Measurements from ENCODE around the gene FER. TPM values are rescaled to one million over a fixed set of nuclear protein-coding genes. Genes with fewer than 3 reads are reported as not detected.

Gene FER
- total and polyA plus RNA-seq, 8 donors: 1.4 to 15.3 (median 6.2) TPM

GRCh38 chr5:108749128-108749861 lies 1.6 kb downstream of the FER start:
- 1 to 3% methylated on average over 27 to 39 of the region's 40 CpGs for WGBS, 2 donors
- H3K36me3 ChIP-seq: no peaks in the 10 kb centered on the region
- peak overlapping the region; percentile 96 to 99 (median 97) for H3K27ac ChIP-seq
- H3K4me1 ChIP-seq: peaks cover 0 to 5% (median 0%) of the 10 kb centered on the region in 3 donors
- H3K4me3 ChIP-seq: peak overlapping the region; percentile 80 to 97 (median 94)
- peak in 1 of 4 donors; percentile 1 for TF ChIP-seq CTCF (IDR thresholded peaks at IDR 0.05)
- no peaks in the 10 kb centered on the region for H3K9me3 ChIP-seq
- intact Hi-C loops (cut with DNase I): no loop called here
- H3K27me3 ChIP-seq: no peaks in the 10 kb centered on the region
- DNase-seq (peak in 3 of 6 donors; percentile 60 to 82 (median 79)), FAIRE-seq (no peak), ATAC-seq (peak; percentile 25 to 45 (median 42))

- Histone ChIP-seq H3K9me3 (no peaks in the 10 kb centered on the region), H3K4me3 (no peak overlapping the region), H3K27me3 (no peaks in the 10 kb centered on the region), H3K27ac (no peak overlapping the region), H3K36me3 (no peaks in the 10 kb centered on the region), H3K4me1 (no peaks in the 10 kb centered on the region)
- FAIRE-seq (no peak), DNase-seq (no peak), ATAC-seq (no peak)
- 60 to 61% methylated on average over 3 of the region's 3 CpGs for WGBS, 2 donors
- intact Hi-C loops (cut with DNase I): no loop called here
- no peak for TF ChIP-seq CTCF (IDR thresholded peaks at IDR 0.05)
Measured at GRCh38 chr5:108753331-108753730, 5.6 kb downstream of the FER start.

GRCh38 chr5:108753877-108754276 lies 6.2 kb downstream of the FER start:
- ATAC-seq: no peak

GRCh38 chr5:108760512-108760911 lies 12.8 kb downstream of the FER start:
- no peaks in the 10 kb centered on the region for H3K27me3 ChIP-seq
- H3K36me3 ChIP-seq: no peaks in the 10 kb centered on the region
- no peak for FAIRE-seq
- H3K4me3 ChIP-seq: no peak overlapping the region
- no peak for ATAC-seq
- TF ChIP-seq CTCF (IDR thresholded peaks at IDR 0.05): no peak
- intact Hi-C loops (cut with DNase I): no loop called here
- H3K27ac ChIP-seq: no peak overlapping the region
- DNase-seq: no peak
- H3K9me3 ChIP-seq: no peaks in the 10 kb centered on the region
- H3K4me1 ChIP-seq: no peaks in the 10 kb centered on the region
- WGBS, 2 donors: 94 to 100% methylated on average over 1 of the region's 1 CpG

More at GRCh38 chr5:108753877-108754276, 6.2 kb downstream of the FER start:
- Histone ChIP-seq H3K36me3 (no peaks in the 10 kb centered on the region), H3K4me3 (no peak overlapping the region), H3K4me1 (no peaks in the 10 kb centered on the region), H3K9me3 (no peaks in the 10 kb centered on the region), H3K27me3 (no peaks in the 10 kb centered on the region), H3K27ac (no peak overlapping the region)
- DNase-seq: no peak
- 82 to 85% methylated on average over 6 of the region's 6 CpGs for WGBS, 2 donors
- no peak for FAIRE-seq
- intact Hi-C loops (cut with DNase I): no loop called here
- no peak for TF ChIP-seq CTCF (IDR thresholded peaks at IDR 0.05)

- no peak overlapping the region for H3K27ac ChIP-seq
- H3K4me1 ChIP-seq: no peaks in the 10 kb centered on the region
- H3K9me3 ChIP-seq: no peaks in the 10 kb centered on the region
- no peaks in the 10 kb centered on the region for H3K27me3 ChIP-seq
- 40 to 43% methylated on average over 3 of the region's 3 CpGs for WGBS, 2 donors
- no peak for TF ChIP-seq CTCF (IDR thresholded peaks at IDR 0.05)
- DNase-seq (no peak), FAIRE-seq (no peak), ATAC-seq (no peak)
- no peaks in the 10 kb centered on the region for H3K36me3 ChIP-seq
- no peak overlapping the region for H3K4me3 ChIP-seq
- intact Hi-C loops (cut with DNase I): no loop called here
Measured at GRCh38 chr5:108762660-108763059, 15.0 kb downstream of the FER start.

Measured in pancreas (tissue), 10 donors.